Activated CD4-positive, alpha-beta T cell treated with anti-CD3 and anti-CD28 coated beads, Interleukin-2, amount 50 U/mL, for 24 hours (primary cell): ENCODE results near the gene ACACB.
"Not testable (repeated sequence)": the region's sequence is repeated elsewhere in the genome, so short reads cannot be mapped to it uniquely, and the experiment has no call there.

ENCODE experiments used
- DNase-seq, 2 donors: peaks; one replicate each; pipeline ENCODE4 v3.0.0-alpha.2; 2020; ENCODE audit warnings: low read depth in 1 of 2, low spot score in 1 of 2

ACACB gene

GRCh38 chr12:109172787-109173186, 56.4 kb downstream of the ACACB start:
- DNase-seq, result not testable (repeated sequence)

GRCh38 chr12:109173443-109174240, 57.3 kb downstream of the ACACB start:
- DNase-seq, result no peak

- DNase-seq, result no peak
Measured at GRCh38 chr12:109174468-109174867, 58.1 kb downstream of the ACACB start.

- DNase-seq, result no peak
Measured at GRCh38 chr12:109178532-109178931, 62.1 kb downstream of the ACACB start.

GRCh38 chr12:109179927-109180326, 63.5 kb downstream of the ACACB start:
- no peak for DNase-seq

- no peak for DNase-seq
Measured at GRCh38 chr12:109182041-109182839, 65.9 kb downstream of the ACACB start.

- no peak for DNase-seq
Measured at GRCh38 chr12:109185441-109185840, 69.1 kb downstream of the ACACB start.

- DNase-seq, result no peak
Measured at GRCh38 chr12:109186993-109187653, 70.7 kb downstream of the ACACB start.

GRCh38 chr12:109188108-109188712, 71.8 kb downstream of the ACACB start:
- no peak for DNase-seq

GRCh38 chr12:109189291-109189690, 72.9 kb downstream of the ACACB start:
- DNase-seq, result no peak

- no peak for DNase-seq
Measured at GRCh38 chr12:109191621-109192250, 75.3 kb downstream of the ACACB start.

GRCh38 chr12:109192358-109192757, 76.0 kb downstream of the ACACB start:
- no peak for DNase-seq

- no peak for DNase-seq
Measured at GRCh38 chr12:109193896-109194295, 77.5 kb downstream of the ACACB start.

GRCh38 chr12:109196332-109196731, 79.9 kb downstream of the ACACB start:
- DNase-seq, result no peak

GRCh38 chr12:109197327-109197726, 80.9 kb downstream of the ACACB start:
- no peak for DNase-seq

GRCh38 chr12:109199324-109199723, 82.9 kb downstream of the ACACB start:
- DNase-seq, result no peak

GRCh38 chr12:109200825-109201495, 84.6 kb downstream of the ACACB start:
- DNase-seq, result no peak

- DNase-seq, result no peak
Measured at GRCh38 chr12:109201496-109201885, 85.1 kb downstream of the ACACB start.

GRCh38 chr12:109202770-109203169, 86.4 kb downstream of the ACACB start:
- DNase-seq, result no peak

- no peak for DNase-seq
Measured at GRCh38 chr12:109203480-109203879, 87.1 kb downstream of the ACACB start.
